ENCODE measurements around the gene HAPLN3. TPM values are rescaled to one million over a fixed set of nuclear protein-coding genes. Genes with fewer than 3 reads are reported as not detected.

Gene HAPLN3
- total RNA-seq, 2 experiments from 2014 or later, result 79.0 to 80.2 TPM

GRCh38 chr15:88849376-88850072, 45.8 kb downstream of the HAPLN3 start:
- DNase-seq, result no peak
- Mint-ChIP-seq H3K4me1 (ENCODE audit: low read depth) (no peaks in the 10 kb centered on the region), H3K27ac (no peak overlapping the region), H3K27me3 (peaks cover 11% of the 10 kb centered on the region), H3K9me3 (no peaks in the 10 kb centered on the region), H3K4me3 (no peak overlapping the region), H3K36me3 (ENCODE audit: low read depth) (no peaks in the 10 kb centered on the region)
- Histone ChIP-seq H3K4me1 (ENCODE audit: insufficient read depth, low read length) (no peaks in the 10 kb centered on the region), H3K27ac (ENCODE audit: low read depth in 1 of 2, low read length in 2 of 2) (no peak overlapping the region), H3K4me3 (ENCODE audit: low read length) (no peak overlapping the region), H3K9me3 (ENCODE audit: control insufficient read depth in 1 of 2, insufficient read depth in 1 of 2, low read length in 2 of 2) (peaks cover 11 to 14% of the 10 kb centered on the region in 2 experiments), H3K36me3 (ENCODE audit: insufficient read depth, low read length) (no peaks in the 10 kb centered on the region), H3K27me3 (ENCODE audit: control insufficient read depth in 1 of 2, insufficient read depth in 2 of 2, low read length in 2 of 2) (peaks cover 0 to 9% of the 10 kb centered on the region in 2 experiments)
- TF ChIP-seq CTCF (IDR thresholded peaks at IDR 0.05), result no peak
- ChIA-PET POLR2A (no interaction called here), CTCF (no interaction called here)
- intact Hi-C loops (cut with DNase I, micrococcal nuclease), result no loop called here
- no peak for ATAC-seq (ENCODE audit: poor library complexity)

GRCh38 chr15:88848203-88848602, 47.1 kb downstream of the HAPLN3 start:
- no peak for DNase-seq
- intact Hi-C loops (cut with DNase I, micrococcal nuclease), result no loop called here
- Histone ChIP-seq H3K4me1 (ENCODE audit: insufficient read depth, low read length) (no peaks in the 10 kb centered on the region), H3K36me3 (ENCODE audit: insufficient read depth, low read length) (no peaks in the 10 kb centered on the region), H3K9me3 (ENCODE audit: control insufficient read depth in 1 of 2, insufficient read depth in 1 of 2, low read length in 2 of 2) (peaks cover 0 to 6% of the 10 kb centered on the region in 2 experiments), H3K27ac (ENCODE audit: low read depth in 1 of 2, low read length in 2 of 2) (no peak overlapping the region), H3K4me3 (ENCODE audit: low read length) (no peak overlapping the region), H3K27me3 (ENCODE audit: control insufficient read depth in 1 of 2, insufficient read depth in 2 of 2, low read length in 2 of 2) (peaks cover 0 to 4% of the 10 kb centered on the region in 2 experiments)
- no peaks in the 10 kb centered on the region for H3K4me1 Mint-ChIP-seq (ENCODE audit: low read depth)
- no peak overlapping the region for H3K4me3 Mint-ChIP-seq
- POLR2A ChIA-PET, result no interaction called here
- no peak for ATAC-seq (ENCODE audit: poor library complexity)
- H3K9me3 Mint-ChIP-seq, result no peaks in the 10 kb centered on the region
- no peak overlapping the region for H3K27ac Mint-ChIP-seq
- no peak for TF ChIP-seq CTCF (IDR thresholded peaks at IDR 0.05)
- H3K27me3 Mint-ChIP-seq, result peaks cover 11% of the 10 kb centered on the region
- CTCF ChIA-PET, result no interaction called here
- no peaks in the 10 kb centered on the region for H3K36me3 Mint-ChIP-seq (ENCODE audit: low read depth)

GRCh38 chr15:88847144-88847543, 48.2 kb downstream of the HAPLN3 start:
- no peak overlapping the region for H3K27ac Mint-ChIP-seq
- no peak for ATAC-seq (ENCODE audit: poor library complexity)
- Histone ChIP-seq H3K36me3 (ENCODE audit: insufficient read depth, low read length) (no peaks in the 10 kb centered on the region), H3K27me3 (ENCODE audit: control insufficient read depth in 1 of 2, insufficient read depth in 2 of 2, low read length in 2 of 2) (peaks cover 0 to 2% of the 10 kb centered on the region in 2 experiments), H3K9me3 (ENCODE audit: control insufficient read depth in 1 of 2, insufficient read depth in 1 of 2, low read length in 2 of 2) (no peaks in the 10 kb centered on the region), H3K27ac (ENCODE audit: low read depth in 1 of 2, low read length in 2 of 2) (no peak overlapping the region), H3K4me3 (ENCODE audit: low read length) (no peak overlapping the region), H3K4me1 (ENCODE audit: insufficient read depth, low read length) (no peaks in the 10 kb centered on the region)
- POLR2A ChIA-PET, result no interaction called here
- H3K36me3 Mint-ChIP-seq (ENCODE audit: low read depth), result no peaks in the 10 kb centered on the region
- intact Hi-C loops (cut with DNase I, micrococcal nuclease), result no loop called here
- H3K9me3 Mint-ChIP-seq, result no peaks in the 10 kb centered on the region
- no peak for TF ChIP-seq CTCF (IDR thresholded peaks at IDR 0.05)
- CTCF ChIA-PET, result no interaction called here
- DNase-seq, result no peak
- no peaks in the 10 kb centered on the region for H3K4me1 Mint-ChIP-seq (ENCODE audit: low read depth)
- peaks cover 7% of the 10 kb centered on the region for H3K27me3 Mint-ChIP-seq
- no peak overlapping the region for H3K4me3 Mint-ChIP-seq

All from CD4-positive, alpha-beta T cell (primary cell).